Measurements from ENCODE around the gene TRAPPC3.
"Not testable (repeated sequence)": the region's sequence is repeated elsewhere in the genome, so short reads cannot be mapped to it uniquely, and the experiment has no call there.

The TRAPPC3 gene

DNA sequence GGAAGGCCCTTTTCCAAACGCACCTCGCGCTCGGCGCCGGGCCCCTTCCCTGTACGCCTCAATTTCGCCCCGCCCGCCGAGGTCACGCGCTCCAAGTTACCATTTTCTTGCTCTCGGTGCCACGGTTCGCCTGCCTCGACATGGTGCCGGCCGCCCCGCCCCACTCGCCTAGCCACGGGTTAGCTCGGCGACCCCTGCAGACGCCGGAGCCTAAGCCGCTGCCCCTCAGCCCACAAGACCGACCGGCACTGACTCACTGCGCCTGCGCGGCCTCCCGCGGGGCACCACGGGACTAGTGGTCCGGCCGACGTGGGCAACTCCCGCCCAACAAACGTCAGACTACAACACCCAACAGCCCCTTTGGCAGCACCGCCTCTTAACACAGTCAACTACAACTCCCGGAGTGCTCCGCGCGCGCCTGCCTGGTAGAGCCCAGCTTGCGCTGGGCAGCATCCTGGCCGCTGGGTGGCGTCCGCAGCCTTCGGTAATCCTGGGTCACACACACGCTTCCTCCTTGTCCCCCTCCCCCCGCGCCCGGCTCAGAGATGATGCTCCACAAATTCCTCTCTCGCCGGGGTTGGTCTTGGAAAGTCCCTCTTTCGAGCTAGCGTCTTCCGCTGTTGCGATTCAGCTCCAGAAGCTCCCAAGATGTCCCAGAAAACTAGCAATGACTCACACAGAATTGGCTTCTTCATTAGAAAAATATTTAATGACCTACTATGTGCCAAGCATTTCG lies at the start of gene TRAPPC3:
Gene TRAPPC3, minus strand, starts transcription at position 250 of the 736 bp plus-strand sequence. Its CDS starts 108 bp downstream, at position 142.
- peaks cover 40% of the 10 kb centered on the region for H3K4me1 Mint-ChIP-seq (ENCODE audit: low read depth)
- peak within 1 kb of the TSS; percentile 94 for H3K27ac Mint-ChIP-seq
- peaks cover 8% of the 10 kb centered on the region for H3K36me3 Mint-ChIP-seq (ENCODE audit: low read depth)
- peak; percentile 100 for DNase-seq (ENCODE audit: low spot score)
- H3K9me3 Mint-ChIP-seq, result no peaks in the 10 kb centered on the region
- H3K27me3 Mint-ChIP-seq (ENCODE audit: low read depth), result no peaks in the 10 kb centered on the region
- peak within 1 kb of the TSS; percentile 95 for H3K4me3 Mint-ChIP-seq

- Mint-ChIP-seq H3K36me3 (ENCODE audit: low read depth) (no peaks in the 10 kb centered on the region), H3K9me3 (no peaks in the 10 kb centered on the region), H3K27me3 (ENCODE audit: low read depth) (peaks cover 8% of the 10 kb centered on the region), H3K4me1 (ENCODE audit: low read depth) (no peaks in the 10 kb centered on the region), H3K27ac (no peak overlapping the region), H3K4me3 (no peak overlapping the region)
- DNase-seq (ENCODE audit: low spot score), result no peak
These were observed 49.4 kb upstream of the TRAPPC3 start for GRCh38 chr1:36198641-36199040.

GRCh38 chr1:36196805-36197204 lies 47.5 kb upstream of the TRAPPC3 start:
- H3K27me3 Mint-ChIP-seq (ENCODE audit: low read depth); H3K4me1 Mint-ChIP-seq (ENCODE audit: low read depth): not testable (repeated sequence)

GRCh38 chr1:36187800-36188593 lies 38.7 kb upstream of the TRAPPC3 start:
- H3K4me3 Mint-ChIP-seq, result no peak overlapping the region
- peak; percentile 72 for DNase-seq (ENCODE audit: low spot score)
- no peaks in the 10 kb centered on the region for H3K36me3 Mint-ChIP-seq (ENCODE audit: low read depth)
- no peaks in the 10 kb centered on the region for H3K27me3 Mint-ChIP-seq (ENCODE audit: low read depth)
- H3K4me1 Mint-ChIP-seq (ENCODE audit: low read depth), result peaks cover 4% of the 10 kb centered on the region
- H3K9me3 Mint-ChIP-seq, result no peaks in the 10 kb centered on the region
- peak overlapping the region; percentile 75 for H3K27ac Mint-ChIP-seq

More at GRCh38 chr1:36196805-36197204, 47.5 kb upstream of the TRAPPC3 start:
- not testable (repeated sequence) for H3K4me3 Mint-ChIP-seq; H3K27ac Mint-ChIP-seq; H3K36me3 Mint-ChIP-seq (ENCODE audit: low read depth); H3K9me3 Mint-ChIP-seq; DNase-seq (ENCODE audit: low spot score)

DNA sequence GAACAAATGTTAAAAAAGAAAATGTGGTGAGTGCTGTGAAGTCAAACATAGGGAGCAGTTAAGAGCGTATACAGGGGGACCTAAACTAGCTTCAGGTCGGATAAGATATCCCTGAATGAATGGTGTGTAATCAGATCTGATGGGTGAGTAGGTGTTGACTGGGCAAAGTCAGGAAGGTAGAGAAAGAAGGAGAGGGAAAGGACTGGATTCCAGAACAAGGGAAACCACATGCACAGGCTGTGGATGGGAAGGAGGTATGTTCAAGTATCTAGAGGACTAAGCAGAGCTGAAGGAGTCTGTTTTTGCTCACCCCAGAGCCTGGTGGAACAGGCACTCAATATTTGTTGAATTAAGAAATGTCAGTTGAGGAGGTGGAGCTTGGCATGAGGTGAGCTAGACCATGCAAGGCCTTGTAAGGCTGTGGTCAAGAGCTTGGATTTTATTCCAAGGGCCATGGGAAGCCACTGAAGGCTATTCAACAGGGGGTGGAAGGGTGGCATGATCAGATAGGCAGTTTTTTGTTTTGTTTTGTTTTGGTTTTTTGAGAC lies 34.1 kb upstream of the TRAPPC3 start:
- Mint-ChIP-seq H3K4me3 (no peak overlapping the region), H3K27me3 (ENCODE audit: low read depth) (no peaks in the 10 kb centered on the region), H3K9me3 (no peaks in the 10 kb centered on the region), H3K36me3 (ENCODE audit: low read depth) (peaks cover 19% of the 10 kb centered on the region), H3K27ac (no peak overlapping the region), H3K4me1 (ENCODE audit: low read depth) (peaks cover 4% of the 10 kb centered on the region)
- DNase-seq (ENCODE audit: low spot score), result no peak

DNA sequence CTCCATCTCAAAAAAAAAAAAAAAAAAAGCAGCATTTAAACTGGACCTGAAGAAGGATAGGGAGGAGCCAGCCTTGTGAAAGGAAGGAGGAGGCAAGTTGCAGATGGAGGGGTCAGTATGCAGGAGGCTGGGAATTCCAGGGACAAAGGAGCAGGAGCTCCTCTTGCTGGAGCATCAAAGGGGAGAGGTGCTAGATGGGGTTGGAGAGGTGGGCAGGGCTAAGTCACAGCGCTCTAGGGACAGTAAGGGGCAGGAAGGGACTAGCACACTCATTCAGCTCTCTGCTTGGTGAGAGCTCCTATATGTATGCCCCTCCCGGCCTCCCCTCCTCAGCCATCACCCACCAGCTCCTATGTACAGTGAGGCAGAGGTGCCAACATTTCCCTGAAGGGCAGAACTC lies 33.4 kb upstream of the TRAPPC3 start:
- peak overlapping the region; percentile 1 for H3K27ac Mint-ChIP-seq
- H3K4me1 Mint-ChIP-seq (ENCODE audit: low read depth), result no peaks in the 10 kb centered on the region
- DNase-seq (ENCODE audit: low spot score), result no peak
- peaks cover 19% of the 10 kb centered on the region for H3K36me3 Mint-ChIP-seq (ENCODE audit: low read depth)
- no peak overlapping the region for H3K4me3 Mint-ChIP-seq
- no peaks in the 10 kb centered on the region for H3K27me3 Mint-ChIP-seq (ENCODE audit: low read depth)
- no peaks in the 10 kb centered on the region for H3K9me3 Mint-ChIP-seq

- no peaks in the 10 kb centered on the region for H3K9me3 Mint-ChIP-seq
- no peaks in the 10 kb centered on the region for H3K4me1 Mint-ChIP-seq (ENCODE audit: low read depth)
- peaks cover 28% of the 10 kb centered on the region for H3K36me3 Mint-ChIP-seq (ENCODE audit: low read depth)
- H3K27ac Mint-ChIP-seq, result no peak overlapping the region
- no peak for DNase-seq (ENCODE audit: low spot score)
- H3K4me3 Mint-ChIP-seq, result no peak overlapping the region
- no peaks in the 10 kb centered on the region for H3K27me3 Mint-ChIP-seq (ENCODE audit: low read depth)
These were observed 29.9 kb upstream of the TRAPPC3 start for GRCh38 chr1:36179220-36179600.

GRCh38 chr1:36178471-36179219 lies 29.4 kb upstream of the TRAPPC3 start:
- Mint-ChIP-seq H3K36me3 (ENCODE audit: low read depth) (peaks cover 33% of the 10 kb centered on the region), H3K27ac (no peak overlapping the region)

DNA sequence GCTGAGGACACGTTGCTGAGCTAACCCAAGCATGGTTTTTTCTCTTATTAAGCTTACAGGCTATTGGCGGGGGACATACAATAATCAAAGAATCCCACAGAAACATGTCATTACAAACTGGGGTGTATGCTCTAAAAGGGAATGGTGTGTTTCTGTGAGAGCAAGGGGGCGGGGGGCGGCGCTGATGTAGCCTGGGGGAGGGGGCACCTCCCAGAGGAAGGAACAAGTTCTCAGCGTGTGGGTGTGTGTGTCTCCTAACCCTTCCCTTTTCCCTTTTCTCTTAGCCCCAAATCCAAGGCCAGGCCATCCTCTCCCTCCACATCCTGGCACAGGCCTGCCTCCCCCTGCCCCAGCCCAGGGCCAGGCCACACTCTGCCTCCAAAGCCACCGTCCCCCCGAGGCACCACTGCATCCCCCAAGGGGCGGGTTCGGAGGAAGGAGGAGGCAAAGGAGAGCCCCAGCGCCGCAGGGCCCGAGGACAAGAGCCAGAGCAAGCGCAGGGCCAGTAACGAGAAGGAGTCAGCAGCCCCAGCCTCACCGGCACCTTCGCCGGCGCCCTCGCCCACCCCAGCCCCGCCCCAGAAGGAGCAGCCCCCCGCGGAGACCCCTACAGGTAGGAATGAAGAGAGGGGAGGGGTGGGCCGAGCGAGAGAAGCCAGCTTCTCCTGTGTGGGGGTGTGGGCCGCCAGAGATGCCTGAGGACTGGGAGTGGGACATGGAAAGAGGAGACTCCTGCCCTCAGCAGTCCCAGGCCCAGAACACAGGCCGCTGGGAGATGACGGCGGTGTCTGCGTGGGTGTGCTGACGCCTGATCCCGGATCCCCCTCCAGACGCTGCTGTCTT lies 28.5 kb upstream of the TRAPPC3 start:
- Mint-ChIP-seq H3K4me3 (no peak overlapping the region), H3K9me3 (no peaks in the 10 kb centered on the region), H3K27me3 (ENCODE audit: low read depth) (no peaks in the 10 kb centered on the region), H3K27ac (no peak overlapping the region), H3K4me1 (ENCODE audit: low read depth) (peaks cover 4% of the 10 kb centered on the region), H3K36me3 (ENCODE audit: low read depth) (peaks cover 40% of the 10 kb centered on the region)
- no peak for DNase-seq (ENCODE audit: low spot score)

More at GRCh38 chr1:36178471-36179219, 29.4 kb upstream of the TRAPPC3 start:
- Mint-ChIP-seq H3K4me3 (no peak overlapping the region), H3K9me3 (no peaks in the 10 kb centered on the region), H3K4me1 (ENCODE audit: low read depth) (peaks cover 2% of the 10 kb centered on the region), H3K27me3 (ENCODE audit: low read depth) (no peaks in the 10 kb centered on the region)
- DNase-seq (ENCODE audit: low spot score), result no peak

- Mint-ChIP-seq H3K36me3 (ENCODE audit: low read depth) (peaks cover 48% of the 10 kb centered on the region), H3K4me1 (ENCODE audit: low read depth) (peaks cover 4% of the 10 kb centered on the region), H3K9me3 (no peaks in the 10 kb centered on the region), H3K4me3 (no peak overlapping the region), H3K27me3 (ENCODE audit: low read depth) (no peaks in the 10 kb centered on the region), H3K27ac (no peak overlapping the region)
- DNase-seq (ENCODE audit: low spot score), result no peak
These were observed 27.0 kb upstream of the TRAPPC3 start for GRCh38 chr1:36176106-36176949.

GRCh38 chr1:36175137-36176095 lies 26.1 kb upstream of the TRAPPC3 start:
- peaks cover 4% of the 10 kb centered on the region for H3K4me1 Mint-ChIP-seq (ENCODE audit: low read depth)
- peaks cover 48% of the 10 kb centered on the region for H3K36me3 Mint-ChIP-seq (ENCODE audit: low read depth)
- no peak overlapping the region for H3K4me3 Mint-ChIP-seq
- no peak for DNase-seq (ENCODE audit: low spot score)
- H3K9me3 Mint-ChIP-seq, result no peaks in the 10 kb centered on the region
- H3K27me3 Mint-ChIP-seq (ENCODE audit: low read depth), result no peaks in the 10 kb centered on the region
- H3K27ac Mint-ChIP-seq, result no peak overlapping the region

DNA sequence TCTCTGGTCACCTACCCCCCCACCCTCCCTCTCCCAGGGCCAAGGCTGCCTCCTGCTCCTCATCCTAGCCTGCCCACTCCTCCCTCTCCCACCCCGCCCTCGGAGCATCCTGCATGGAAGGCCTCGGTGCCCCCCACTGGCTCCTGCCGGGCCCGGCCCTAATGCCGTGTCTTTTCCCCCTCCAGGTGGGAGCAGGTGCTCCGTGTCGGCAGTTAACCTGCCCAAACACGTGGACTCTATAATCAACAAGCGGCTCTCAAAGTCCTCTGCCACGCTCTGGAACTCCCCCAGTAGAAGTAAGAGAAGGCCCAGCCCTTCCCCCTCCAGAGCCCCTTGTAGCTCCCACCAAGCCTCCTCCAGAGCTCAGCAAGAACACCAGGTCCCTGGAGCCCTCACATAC lies 25.4 kb upstream of the TRAPPC3 start:
- DNase-seq (ENCODE audit: low spot score), result no peak
- no peak overlapping the region for H3K4me3 Mint-ChIP-seq
- no peak overlapping the region for H3K27ac Mint-ChIP-seq
- peaks cover 45% of the 10 kb centered on the region for H3K36me3 Mint-ChIP-seq (ENCODE audit: low read depth)
- H3K4me1 Mint-ChIP-seq (ENCODE audit: low read depth), result peaks cover 5% of the 10 kb centered on the region
- no peaks in the 10 kb centered on the region for H3K9me3 Mint-ChIP-seq
- no peaks in the 10 kb centered on the region for H3K27me3 Mint-ChIP-seq (ENCODE audit: low read depth)

All from T-helper 2 cell treated with Interferon-gamma antibody and Interleukin-4, amounts not matched to agents 5 μg/mL and 100 μg/mL, for 36 hours (primary cell).